ENCODE data around the gene NT5C2.

DNA sequence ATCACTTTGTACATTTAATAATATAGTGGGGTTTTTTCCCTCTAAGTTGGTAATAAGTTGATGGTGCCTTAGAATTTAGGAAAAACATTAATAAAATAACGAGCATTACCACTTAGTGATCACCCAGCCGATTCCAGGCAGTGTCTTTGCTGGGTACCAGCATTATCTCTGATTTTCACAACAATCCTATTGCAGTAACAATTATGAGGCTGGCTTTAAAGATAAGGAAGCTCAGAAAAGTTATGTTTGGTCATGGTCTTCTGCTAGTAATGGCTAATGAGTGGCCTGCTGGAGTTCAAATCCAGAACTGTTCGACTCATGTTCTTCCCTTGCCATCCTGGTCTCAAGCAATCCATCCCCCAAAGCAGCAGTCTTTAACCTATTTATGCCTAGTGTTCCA is 147.1 kb downstream of the NT5C2 start:
- TF ChIP-seq CTCF (conservative IDR thresholded peaks at IDR 0.05 in 1 of 2, IDR thresholded peaks at IDR 0.05 in 1 of 2; ENCODE audit: low read depth in 1 of 2, low read length in 2 of 2) (no peak), EZH2 (IDR thresholded peaks at IDR 0.05; ENCODE audit: low read length, missing control alignments) (no peak)

All from fibroblast of lung (primary cell).